K562 (cell line): Measurements from ENCODE around the gene COL23A1. TPM values are rescaled to one million over a fixed set of nuclear protein-coding genes. Genes with fewer than 3 reads are reported as not detected.
A peak's percentile ranks its signal among the peaks of the same experiment; 100 is the strongest.

Experiments used
- CREM ChIP-seq: IDR thresholded peaks from 2 replicates; pipeline ENCODE4 v1.6.1; 2014; ENCODE audit warnings: antibody characterized with exemption, low read depth
- CSDE1 ChIP-seq, 2 experiments: fragments of 450-650 bp; IDR thresholded peaks; 2 replicates each; pipeline ENCODE4 v1.6.1; 2016; ENCODE audit warnings: mild to moderate bottlenecking in 1 of 2
- MBD2 ChIP-seq: sonication (generic); IDR thresholded peaks from 2 replicates; pipeline ENCODE4 v1.6.1; 2016; ENCODE audit warnings: low read depth, borderline replicate concordance
- SAFB ChIP-seq: fragments of 200-400 bp; formaldehyde crosslinking; IDR thresholded peaks from 2 replicates; pipeline ENCODE4 v1.6.1; 2017; ENCODE audit warnings: low read depth, low read length, borderline replicate concordance
- SIN3A ChIP-seq, 2 experiments: fragments of 150-350 bp in 1 of 2; IDR thresholded peaks; 2 replicates each; pipeline ENCODE4 v1.6.1; 2011 to 2016; ENCODE audit warnings: borderline replicate concordance in 2 of 2, low read depth in 2 of 2, low read length in 2 of 2, mild to moderate bottlenecking in 2 of 2, moderate library complexity in 2 of 2; ENCODE audit not compliant: control insufficient read depth in 1 of 2
- SMARCB1 ChIP-seq: IDR thresholded peaks from 2 replicates; pipeline ENCODE4 v1.6.1; 2011; ENCODE audit warnings: improper control_type of control experiment, low read depth; ENCODE audit not compliant: insufficient read length
- TAF1 ChIP-seq: IDR thresholded peaks from 2 replicates; pipeline ENCODE4 v1.6.1; 2011; ENCODE audit warnings: mild to moderate bottlenecking, low read length, moderate library complexity; ENCODE audit not compliant: insufficient read depth, control insufficient read depth, severe bottlenecking; ENCODE audit errors: extremely low read depth
- TFE3 ChIP-seq: fragments of 450-650 bp; formaldehyde crosslinking; IDR thresholded peaks from 2 replicates; pipeline ENCODE4 v1.4.0; 2020; ENCODE audit warnings: mild to moderate bottlenecking, mixed read lengths
- XRCC5 ChIP-seq: fragments of 200-400 bp; formaldehyde crosslinking; IDR thresholded peaks from 2 replicates; pipeline ENCODE4 v1.6.1; 2017; ENCODE audit warnings: low read depth, mild to moderate bottlenecking, low read length
- ZNF24 ChIP-seq: fragments of 450-650 bp; IDR thresholded peaks from 2 replicates; pipeline ENCODE4 v1.6.1; 2016
- ZNF347 ChIP-seq: fragments of 450-650 bp; formaldehyde crosslinking; IDR thresholded peaks from 2 replicates; pipeline ENCODE4 v1.4.0; 2020; ENCODE audit warnings: low read depth, mild to moderate bottlenecking, moderate library complexity
- ZNF609 ChIP-seq: sonication (generic); formaldehyde crosslinking; IDR thresholded peaks from 2 replicates; pipeline ENCODE4 v1.8.1; 2023; ENCODE audit warnings: missing genetic modification reagents, mild to moderate bottlenecking, borderline replicate concordance
- ZNF79 ChIP-seq: fragments of 250-450 bp; sonication (Bioruptor Pico); IDR thresholded peaks from 2 replicates; pipeline ENCODE4 v1.4.0; 2020; ENCODE audit warnings: low read depth, mild to moderate bottlenecking, moderate library complexity
- polyA plus RNA-seq, 8 experiments: library from polyadenylated mRNA; depleted of rRNA in 4 of 8; stranded (reverse) in 5 of 8; unstranded in 3 of 8; fragments of >200 nt; fragmentation: Nextera tagmentation in 2 of 8; fragmentation: Illumina TruSeq in 1 of 8; extraction: Ambion mirVana in 2 of 8; extraction: Trizol in 1 of 8; gene quantifications; 2 replicates each; pipeline versions ENCODE4 v1.2.1 to v1.2.3, GENCODE V29; 2011 to 2014; ENCODE audit warnings: inconsistent platforms in 1 of 8, missing spikeins in 1 of 8
- total RNA-seq, 7 experiments: library from RNA; depleted of rRNA in 6 of 7; stranded (reverse); fragments of >200 nt in 6 of 7; fragmentation: Illumina TruSeq in 2 of 7; extraction: Trizol in 2 of 7; gene quantifications; 2 replicates each; pipeline versions ENCODE4 v1.2.1 to v1.2.3, GENCODE V29; 2011 to 2021; ENCODE audit warnings: low replicate concordance in 1 of 7
- TF ChIP-seq, protein P1 (sequence below): sonication (generic); formaldehyde crosslinking; IDR thresholded peaks from 2 replicates; pipeline ENCODE4 v1.8.0; 2023; ENCODE audit warnings: mild to moderate bottlenecking, missing genetic modification reagents
- TF ChIP-seq, protein P2 (sequence below): fragments of 450-650 bp; IDR thresholded peaks from 2 replicates; pipeline ENCODE4 v1.6.1; 2017; ENCODE audit warnings: antibody characterized with exemption

Gene COL23A1
- total and polyA plus RNA-seq, 9 of the 15 experiments (the other 6 are each of a cell fraction or from before 2014, with no cell fraction given): 0.09 TPM; not detected in 8

DNA sequence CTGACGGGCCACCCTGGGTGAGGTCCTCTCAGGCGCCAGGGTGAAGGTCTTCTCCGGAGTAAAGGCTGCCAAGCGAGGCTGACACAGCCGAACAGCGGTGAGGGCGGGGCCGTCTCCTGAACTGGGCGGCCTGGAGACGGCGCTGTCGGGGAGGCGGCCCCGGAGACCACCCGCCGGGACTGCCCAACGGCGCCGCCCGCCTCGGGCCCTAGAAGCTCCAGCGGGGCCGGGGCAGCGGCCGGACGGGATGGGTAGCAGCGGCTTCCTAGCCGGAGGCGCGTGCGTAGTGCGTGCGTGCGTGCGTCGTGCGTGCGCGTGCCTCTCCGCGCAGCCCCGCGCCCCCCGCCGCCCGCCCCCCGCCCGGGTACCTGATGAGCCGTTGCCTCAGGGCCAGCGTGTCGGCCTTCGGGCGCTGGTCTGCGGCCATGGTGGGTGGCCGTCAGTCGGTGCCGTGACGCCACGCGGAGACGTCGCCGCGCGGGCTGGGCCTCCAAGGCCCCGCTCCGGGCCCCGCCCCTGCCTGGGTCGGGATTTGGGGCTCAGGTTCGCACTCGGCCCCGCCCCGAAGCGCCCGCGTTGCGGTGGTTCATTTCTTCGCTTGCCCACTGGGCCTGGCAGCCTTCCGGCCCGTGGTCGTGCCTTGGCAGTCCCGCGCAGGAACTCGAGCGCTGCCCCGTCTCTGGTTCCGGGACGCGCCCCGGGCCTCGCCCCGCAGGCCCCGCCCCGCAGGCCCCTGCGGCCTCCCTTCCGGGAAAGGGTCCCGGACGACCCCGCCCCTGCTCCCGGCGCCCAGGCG is 357.9 kb downstream of the COL23A1 start, which contains the start of gene PHYKPL (continued):
- no peak for TF ChIP-seq TFE3 (CRISPR knock-in tag)
- TF ChIP-seq ZNF347: no peak
- TF ChIP-seq SAFB: no peak
- peak; percentile 49 for TF ChIP-seq CREM
- TF ChIP-seq ZNF24: peak; percentile 67; the same call in 1 of the 2 replicates
- 0 out of 4 replicates have a peak, but pooled peaks of 1 of the 2 experiments have one; percentile 54 for TF ChIP-seq SIN3A (IDR thresholded peaks at IDR 0.05; ENCODE audit: borderline replicate concordance in 2 of 2, control insufficient read depth in 1 of 2, low read depth in 2 of 2, low read length in 2 of 2)
- no peak for TF ChIP-seq ZNF79 (CRISPR knock-in tag)
- no peak for TF ChIP-seq XRCC5
- peak; percentile 31 for TF ChIP-seq TAF1
- no peak for TF ChIP-seq MBD2
- TF ChIP-seq CSDE1 (IDR thresholded peaks at IDR 0.05): no peak
- TF ChIP-seq, protein P1, sequence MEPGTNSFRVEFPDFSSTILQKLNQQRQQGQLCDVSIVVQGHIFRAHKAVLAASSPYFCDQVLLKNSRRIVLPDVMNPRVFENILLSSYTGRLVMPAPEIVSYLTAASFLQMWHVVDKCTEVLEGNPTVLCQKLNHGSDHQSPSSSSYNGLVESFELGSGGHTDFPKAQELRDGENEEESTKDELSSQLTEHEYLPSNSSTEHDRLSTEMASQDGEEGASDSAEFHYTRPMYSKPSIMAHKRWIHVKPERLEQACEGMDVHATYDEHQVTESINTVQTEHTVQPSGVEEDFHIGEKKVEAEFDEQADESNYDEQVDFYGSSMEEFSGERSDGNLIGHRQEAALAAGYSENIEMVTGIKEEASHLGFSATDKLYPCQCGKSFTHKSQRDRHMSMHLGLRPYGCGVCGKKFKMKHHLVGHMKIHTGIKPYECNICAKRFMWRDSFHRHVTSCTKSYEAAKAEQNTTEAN (CRISPR knock-in tag): no peak
- no peak for TF ChIP-seq ZNF609
- no peak for TF ChIP-seq SMARCB1
- TF ChIP-seq, protein P2, sequence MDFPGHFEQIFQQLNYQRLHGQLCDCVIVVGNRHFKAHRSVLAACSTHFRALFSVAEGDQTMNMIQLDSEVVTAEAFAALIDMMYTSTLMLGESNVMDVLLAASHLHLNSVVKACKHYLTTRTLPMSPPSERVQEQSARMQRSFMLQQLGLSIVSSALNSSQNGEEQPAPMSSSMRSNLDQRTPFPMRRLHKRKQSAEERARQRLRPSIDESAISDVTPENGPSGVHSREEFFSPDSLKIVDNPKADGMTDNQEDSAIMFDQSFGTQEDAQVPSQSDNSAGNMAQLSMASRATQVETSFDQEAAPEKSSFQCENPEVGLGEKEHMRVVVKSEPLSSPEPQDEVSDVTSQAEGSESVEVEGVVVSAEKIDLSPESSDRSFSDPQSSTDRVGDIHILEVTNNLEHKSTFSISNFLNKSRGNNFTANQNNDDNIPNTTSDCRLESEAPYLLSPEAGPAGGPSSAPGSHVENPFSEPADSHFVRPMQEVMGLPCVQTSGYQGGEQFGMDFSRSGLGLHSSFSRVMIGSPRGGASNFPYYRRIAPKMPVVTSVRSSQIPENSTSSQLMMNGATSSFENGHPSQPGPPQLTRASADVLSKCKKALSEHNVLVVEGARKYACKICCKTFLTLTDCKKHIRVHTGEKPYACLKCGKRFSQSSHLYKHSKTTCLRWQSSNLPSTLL: no peak
